ENCODE data around the gene ENOX2. TPM values are rescaled to one million over a fixed set of nuclear protein-coding genes. Genes with fewer than 3 reads are reported as not detected.

ENOX2 gene
- total and polyA plus RNA-seq, 12 donors = 3.4 to 31.7 (median 18.9) TPM

DNA sequence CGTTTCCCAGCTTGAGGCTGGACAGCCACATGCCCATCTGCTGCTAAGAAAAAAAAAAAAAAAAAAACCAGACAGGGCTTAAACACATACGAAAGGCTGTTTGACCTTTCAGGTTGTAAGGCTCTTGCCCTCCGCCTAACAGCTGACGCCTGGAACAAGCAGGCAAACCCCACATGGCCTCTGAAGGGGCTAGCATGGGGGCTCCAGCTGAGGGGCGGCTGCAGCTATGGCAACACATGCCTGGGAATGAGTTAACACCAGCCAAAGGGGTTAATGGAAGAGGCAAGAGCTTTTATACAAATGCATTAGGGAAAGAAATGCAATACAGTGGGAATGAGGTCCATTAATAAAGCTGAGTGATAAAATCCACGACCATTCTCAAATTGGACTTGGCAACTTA is 183.6 kb downstream of the ENOX2 start:
- no peak overlapping the region for H3K27ac ChIP-seq
- intact Hi-C loops (cut with DNase I) = no loop called here
- H3K27me3 ChIP-seq = no peaks in the 10 kb centered on the region
- no peaks in the 10 kb centered on the region for H3K9me3 ChIP-seq (replicated peaks in 1 of 3)
- 63 to 87% (median 77%) methylated on average over 5 to 6 of the region's 6 CpGs for WGBS, 4 donors
- no peaks in the 10 kb centered on the region for H3K4me1 ChIP-seq (replicated peaks in 1 of 2)
- TF ChIP-seq CTCF (IDR thresholded peaks at IDR 0.05) (no peak), POLR2A (IDR thresholded peaks at IDR 0.05) (no peak)
- H3K4me3 ChIP-seq = no peak overlapping the region
- DNase-seq = no peak
- H3K36me3 ChIP-seq (replicated peaks in 1 of 2) = no peaks in the 10 kb centered on the region

DNA sequence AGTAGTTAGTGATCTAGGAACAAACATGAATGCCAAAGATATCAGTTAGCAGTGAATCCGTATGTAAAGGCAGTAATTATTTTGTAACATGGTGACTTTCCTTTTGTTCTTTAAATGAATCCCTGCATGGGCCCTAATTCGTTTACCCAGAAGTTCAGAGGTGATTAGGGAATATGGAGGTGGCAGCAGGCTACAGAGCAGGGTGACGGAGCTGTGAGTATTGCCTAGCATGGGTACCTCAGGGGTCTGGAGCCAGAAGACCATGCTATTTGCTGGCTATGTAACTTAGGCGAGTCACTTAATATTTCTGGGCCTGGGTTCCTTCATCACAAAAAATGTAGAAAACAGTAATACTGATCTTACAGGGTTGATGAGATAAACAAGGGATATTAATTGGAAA is 184.9 kb downstream of the ENOX2 start:
- H3K36me3 ChIP-seq (replicated peaks in 1 of 2) = no peaks in the 10 kb centered on the region
- H3K4me3 ChIP-seq = no peak overlapping the region
- no peak for DNase-seq
- H3K4me1 ChIP-seq (replicated peaks in 1 of 2) = no peaks in the 10 kb centered on the region
- no peak for TF ChIP-seq CTCF (IDR thresholded peaks at IDR 0.05)
- H3K27me3 ChIP-seq = no peaks in the 10 kb centered on the region
- WGBS, 4 donors = 59 to 92% (median 79%) methylated on average over 4 of the region's 4 CpGs
- H3K9me3 ChIP-seq (replicated peaks in 1 of 3) = no peaks in the 10 kb centered on the region
- intact Hi-C loops (cut with DNase I) = no loop called here
- no peak overlapping the region for H3K27ac ChIP-seq

DNA sequence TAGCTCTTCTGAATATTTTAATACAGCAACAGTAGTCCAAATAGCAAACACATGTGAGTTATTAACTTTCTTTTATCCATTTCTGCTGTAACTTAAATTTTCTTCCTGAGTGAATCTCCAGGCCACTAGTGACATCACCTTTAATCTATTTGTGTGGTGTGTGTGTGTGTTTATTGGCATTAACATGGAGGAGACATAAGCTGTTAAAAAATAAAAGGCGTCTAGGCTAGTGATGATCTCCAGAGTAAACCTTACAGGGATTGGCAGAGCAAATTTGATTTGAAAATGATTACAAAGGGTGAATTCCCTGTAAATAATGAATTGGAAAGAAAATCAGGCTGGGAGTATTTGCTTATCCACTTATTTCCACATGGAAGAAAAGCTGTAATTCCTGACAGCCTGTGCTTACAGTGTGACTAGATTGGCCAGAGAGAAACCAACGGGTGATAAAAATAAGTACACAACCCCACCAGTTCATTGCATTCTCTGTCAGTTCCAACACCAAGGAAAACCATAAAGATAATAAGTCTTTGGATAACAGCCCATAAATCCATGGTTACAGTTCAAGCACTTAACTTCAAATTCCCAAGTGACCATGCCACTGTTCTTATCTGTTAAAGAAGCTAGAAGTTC is 186.1 kb downstream of the ENOX2 start:
- intact Hi-C loops (cut with DNase I) = no loop called here
- no peaks in the 10 kb centered on the region for H3K4me1 ChIP-seq (replicated peaks in 1 of 2)
- H3K36me3 ChIP-seq (replicated peaks in 1 of 2) = no peaks in the 10 kb centered on the region
- WGBS, 4 donors = 54 to 83% (median 75%) methylated on average over 2 of the region's 2 CpGs
- H3K27me3 ChIP-seq = no peaks in the 10 kb centered on the region
- TF ChIP-seq POLR2A (IDR thresholded peaks at IDR 0.05) = no peak
- TF ChIP-seq CTCF (IDR thresholded peaks at IDR 0.05) = no peak
- no peak overlapping the region for H3K4me3 ChIP-seq
- H3K9me3 ChIP-seq (replicated peaks in 1 of 3) = no peaks in the 10 kb centered on the region
- H3K27ac ChIP-seq = no peak overlapping the region
- no peak for DNase-seq

GRCh38 chrX:130716346-130716745 is 186.7 kb downstream of the ENOX2 start:
- intact Hi-C loops (cut with DNase I) = no loop called here
- H3K9me3 ChIP-seq (replicated peaks in 1 of 3) = no peaks in the 10 kb centered on the region
- 79 to 95% (median 91%) methylated on average over 3 of the region's 3 CpGs for WGBS, 4 donors

More at GRCh38 chrX:130716346-130716745, 186.7 kb downstream of the ENOX2 start:
- Histone ChIP-seq H3K4me1 (replicated peaks in 1 of 2) (no peaks in the 10 kb centered on the region), H3K27me3 (no peaks in the 10 kb centered on the region), H3K4me3 (no peak overlapping the region), H3K36me3 (replicated peaks in 1 of 2) (no peaks in the 10 kb centered on the region), H3K27ac (no peak overlapping the region)
- TF ChIP-seq CTCF (IDR thresholded peaks at IDR 0.05) (no peak), POLR2A (IDR thresholded peaks at IDR 0.05) (no peak)
- no peak for DNase-seq

All from adrenal gland (tissue), 12 donors.